CMK (cell line): ENCODE results near the gene APOF.
"Not testable (repeated sequence)": the region's sequence is repeated elsewhere in the genome, so short reads cannot be mapped to it uniquely, and the experiment has no call there.

Experiments
- DNase-seq: peaks from one replicate; pipeline ENCODE4 v3.0.0-alpha.2; 2010; ENCODE audit warnings: low read depth

APOF gene

GRCh38 chr12:56332512-56333196 lies 30.0 kb downstream of the APOF start:
- DNase-seq: no peak

- no peak for DNase-seq
Observed at GRCh38 chr12:56330936-56331490, 31.6 kb downstream of the APOF start.

GRCh38 chr12:56326533-56326932 lies 36.1 kb downstream of the APOF start:
- no peak for DNase-seq

GRCh38 chr12:56326126-56326525 lies 36.5 kb downstream of the APOF start:
- no peak for DNase-seq

GRCh38 chr12:56324206-56324605 lies 38.5 kb downstream of the APOF start:
- no peak for DNase-seq

- DNase-seq: not testable (repeated sequence)
Observed at GRCh38 chr12:56321610-56322009, 41.0 kb downstream of the APOF start.

GRCh38 chr12:56321027-56321426 lies 41.6 kb downstream of the APOF start:
- no peak for DNase-seq

GRCh38 chr12:56317675-56318074 lies 45.0 kb downstream of the APOF start:
- DNase-seq: no peak

- DNase-seq: peak; percentile 90
Observed at GRCh38 chr12:56315622-56316473, 46.8 kb downstream of the APOF start, which contains the start of gene CNPY2. TSS of gene CNPY2 (minus strand) at chr12:56315988. CDS start at chr12:56315217, 771 bp downstream.

GRCh38 chr12:56315249-56315621 lies 47.4 kb downstream of the APOF start:
- DNase-seq: no peak

- DNase-seq: no peak
Observed at GRCh38 chr12:56311003-56311402, 51.7 kb downstream of the APOF start.
